Measurements from ENCODE around the gene VARS1. TPM values are rescaled to one million over a fixed set of nuclear protein-coding genes. Genes with fewer than 3 reads are reported as not detected.

Gene VARS1
- total and polyA plus RNA-seq, 2 of the 8 experiments (the other 6 are each of a cell fraction or from before 2014, with no cell fraction given) = 53.5 to 162 TPM

DNA sequence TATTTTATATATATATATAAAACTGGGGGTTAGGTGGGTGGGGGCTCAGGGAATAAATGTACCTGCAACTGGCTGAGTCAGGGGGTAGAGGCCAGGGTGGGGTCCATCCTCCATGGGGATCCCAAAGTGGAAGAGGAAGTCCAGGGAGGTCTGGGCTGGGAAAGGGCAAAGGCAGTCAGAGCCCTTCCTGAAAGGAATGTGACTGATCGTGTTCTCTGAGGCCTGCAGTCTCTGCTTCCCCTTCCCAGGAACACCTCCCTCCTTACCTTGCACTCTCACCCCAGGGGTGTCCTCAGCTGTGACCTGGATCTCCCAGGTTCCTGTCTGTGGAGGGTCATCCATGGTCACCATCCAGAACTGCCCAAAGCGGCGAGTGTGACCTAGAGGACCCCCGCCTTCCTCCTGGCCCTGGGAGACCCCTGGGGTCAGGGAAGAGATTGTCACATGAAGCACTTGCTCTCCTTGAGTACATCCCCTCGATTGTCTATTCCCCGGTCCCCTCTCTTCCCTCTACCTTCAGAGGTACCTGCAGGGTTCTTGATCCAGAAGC, 28.4 kb downstream of the VARS1 start:
- H4K8ac ChIP-seq (ENCODE audit: extremely low read depth, insufficient read depth, low read length) = no peak overlapping the region
- no peaks in the 10 kb centered on the region for H4K20me1 ChIP-seq (replicated peaks in 1 of 2; ENCODE audit: control insufficient read depth in 1 of 2, insufficient read depth in 2 of 2, low read length in 2 of 2)
- TF ChIP-seq CHD1 (IDR thresholded peaks at IDR 0.05; ENCODE audit: low read depth, low read length) (no peak), NANOG (IDR thresholded peaks at IDR 0.05; ENCODE audit: insufficient read depth, low read depth, low read length, poor library complexity, severe bottlenecking) (no peak), MAFK (IDR thresholded peaks at IDR 0.05; ENCODE audit: low read depth, low read length) (no peak), NRF1 (IDR thresholded peaks at IDR 0.05; ENCODE audit: low read depth, low read length) (no peak), TAF7 (optimal IDR thresholded peaks at IDR 0.05; ENCODE audit: borderline replicate concordance, low read depth, low read length) (no peak), ASH2L (IDR thresholded peaks at IDR 0.05; ENCODE audit: low read length) (no peak), CBX5 (IDR thresholded peaks at IDR 0.05; ENCODE audit: low read depth, low read length) (no peak), SRF (IDR thresholded peaks at IDR 0.05; ENCODE audit: low read depth, low read length) (no peak), TAF1 (IDR thresholded peaks at IDR 0.05; ENCODE audit: low read depth, low read length) (no peak)
- H3K9me3 ChIP-seq (ENCODE audit: insufficient read depth in 2 of 2, low read depth in 1 of 2, low read length in 1 of 2) = no peaks in the 10 kb centered on the region
- ChIA-PET POLR2A (ENCODE audit: partially characterized antibody) (interaction anchor here (1.1 to 1.9 kb wide), 12 partner anchors 8 to 107 kb away, joined by 3 to 10 read pairs (median 6); partner anchors contain the start of genes C6orf47, CLIC1, DDAH2 and GPANK1), CTCF (ENCODE audit: partially characterized antibody) (interaction anchor here (0.9 to 14.4 kb wide), 7 partner anchors 8 to 156 kb away, joined by 3 to 228 read pairs (median 6); partner anchors contain the start of genes CLIC1, LY6G6C, LY6G6D and MSH5)
- peaks cover 0 to 6% (median 0%) of the 10 kb centered on the region in 4 experiments; a peak in 3 of 8 replicates for H3K36me3 ChIP-seq (ENCODE audit: control insufficient read depth in 2 of 4, insufficient read depth in 4 of 4, low read length in 3 of 4)
- no peak overlapping the region; a peak in 1 of 4 replicates for H3K4me2 ChIP-seq (ENCODE audit: insufficient read depth in 1 of 2, low read depth in 2 of 2, low read length in 2 of 2)
- no peak overlapping the region for H3K4ac ChIP-seq (replicated peaks; ENCODE audit: insufficient read length, low read depth, low read length)
- no peaks in the 10 kb centered on the region for H3K79me2 ChIP-seq (ENCODE audit: control insufficient read depth in 1 of 2, insufficient read depth in 2 of 2, low read length in 2 of 2)
- H3K4me1 ChIP-seq (replicated peaks in 1 of 4; ENCODE audit: control insufficient read depth in 3 of 4, insufficient read depth in 4 of 4, low read length in 3 of 4) = peaks cover 0 to 11% (median under 1%) of the 10 kb centered on the region in 4 experiments; a peak in 4 of 7 replicates
- no peak overlapping the region for H2AFZ ChIP-seq (ENCODE audit: low read length)
- H3K4me3 ChIP-seq (ENCODE audit: extremely low read depth in 1 of 4, insufficient read depth in 2 of 4, low read depth in 3 of 4, low read length in 4 of 4) = no peak overlapping the region
- no peak overlapping the region for H3K27ac ChIP-seq (ENCODE audit: low read depth, low read length)
- no peak overlapping the region for H2BK12ac ChIP-seq (ENCODE audit: low read depth, low read length)
- 0 out of 2 replicates have a peak overlapping the region, but pooled peaks have one; percentile 72 for H2BK15ac ChIP-seq (ENCODE audit: low read length)
- WGBS, 2 experiments (ENCODE audit: extremely low coverage in 1 of 2, insufficient coverage in 1 of 2, insufficient read length in 1 of 2, insufficient replicate concordance in 2 of 2, low coverage in 1 of 2, low lambda C conversion rate in 2 of 2, missing lambda C conversion rate in 1 of 2) = 93% methylated on average over 6 of the region's 6 CpGs; no CpG with 5 or more reads in 1 of the 2 experiments
- no peaks in the 10 kb centered on the region for H3K79me1 ChIP-seq (ENCODE audit: low read depth, low read length)
- H2BK20ac ChIP-seq (ENCODE audit: low read length) = no peak overlapping the region
- peaks cover 3% of the 10 kb centered on the region; the same call in 1 of the 2 replicates for H3K23me2 ChIP-seq (ENCODE audit: low read depth, low read length)
- FAIRE-seq (no peak), DNase-seq (ENCODE audit: low read depth in 1 of 2, low spot score in 2 of 2) (no peak)
- H4K91ac ChIP-seq (replicated peaks; ENCODE audit: insufficient read length, low read length) = no peak overlapping the region
- H3K9ac ChIP-seq (replicated peaks in 1 of 4; ENCODE audit: extremely low read depth in 1 of 4, low read depth in 3 of 4, low read length in 3 of 4) = no peak overlapping the region
- no peak overlapping the region for H4K5ac ChIP-seq (ENCODE audit: insufficient read length, low read depth, low read length)
- H3K14ac ChIP-seq (ENCODE audit: insufficient read length) = no peak overlapping the region
- no peak overlapping the region for H2AK5ac ChIP-seq (ENCODE audit: low read depth, low read length)
- H3K56ac ChIP-seq (replicated peaks; ENCODE audit: insufficient read length, low read depth, low read length) = no peak overlapping the region
- H3K27me3 ChIP-seq (replicated peaks in 1 of 4; ENCODE audit: control insufficient read depth in 3 of 4, extremely low read depth in 1 of 4, insufficient read depth in 3 of 4, low read length in 3 of 4) = no peaks in the 10 kb centered on the region
- no peak overlapping the region for H3K18ac ChIP-seq (ENCODE audit: extremely low read depth, low read length)
- H3K23ac ChIP-seq (ENCODE audit: insufficient read length) = no peak overlapping the region
- no peak overlapping the region for H2BK120ac ChIP-seq (replicated peaks; ENCODE audit: low read depth, low read length)
- no peak overlapping the region for H2BK5ac ChIP-seq (ENCODE audit: low read depth, low read length)
